Measurements from ENCODE around the gene DNAH5. TPM values are rescaled to one million over a fixed set of nuclear protein-coding genes. Genes with fewer than 3 reads are reported as not detected.

Gene DNAH5
- total RNA-seq, 1 donor from 2014 or later, result 13.8 TPM

DNA sequence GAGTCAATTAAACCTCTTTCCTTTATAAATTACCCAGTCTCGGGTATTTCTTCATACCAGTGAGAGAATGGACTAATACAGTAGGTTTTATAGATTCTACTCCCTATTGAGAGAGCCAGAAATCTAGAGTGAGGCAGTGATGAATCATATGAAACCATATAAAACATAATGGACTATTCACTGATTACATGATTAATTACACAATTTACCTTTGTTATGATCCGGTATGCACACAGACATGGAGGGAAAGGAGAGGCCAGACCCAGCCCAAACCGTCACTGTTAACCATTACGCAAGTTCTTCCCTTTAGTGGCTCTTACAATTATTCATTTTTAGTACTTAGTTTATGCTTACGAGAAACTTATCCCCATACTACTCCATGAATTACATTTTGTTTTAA lies 205.0 kb downstream of the DNAH5 start:
- no peak for ATAC-seq
- TF ChIP-seq, protein P1, sequence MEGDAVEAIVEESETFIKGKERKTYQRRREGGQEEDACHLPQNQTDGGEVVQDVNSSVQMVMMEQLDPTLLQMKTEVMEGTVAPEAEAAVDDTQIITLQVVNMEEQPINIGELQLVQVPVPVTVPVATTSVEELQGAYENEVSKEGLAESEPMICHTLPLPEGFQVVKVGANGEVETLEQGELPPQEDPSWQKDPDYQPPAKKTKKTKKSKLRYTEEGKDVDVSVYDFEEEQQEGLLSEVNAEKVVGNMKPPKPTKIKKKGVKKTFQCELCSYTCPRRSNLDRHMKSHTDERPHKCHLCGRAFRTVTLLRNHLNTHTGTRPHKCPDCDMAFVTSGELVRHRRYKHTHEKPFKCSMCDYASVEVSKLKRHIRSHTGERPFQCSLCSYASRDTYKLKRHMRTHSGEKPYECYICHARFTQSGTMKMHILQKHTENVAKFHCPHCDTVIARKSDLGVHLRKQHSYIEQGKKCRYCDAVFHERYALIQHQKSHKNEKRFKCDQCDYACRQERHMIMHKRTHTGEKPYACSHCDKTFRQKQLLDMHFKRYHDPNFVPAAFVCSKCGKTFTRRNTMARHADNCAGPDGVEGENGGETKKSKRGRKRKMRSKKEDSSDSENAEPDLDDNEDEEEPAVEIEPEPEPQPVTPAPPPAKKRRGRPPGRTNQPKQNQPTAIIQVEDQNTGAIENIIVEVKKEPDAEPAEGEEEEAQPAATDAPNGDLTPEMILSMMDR (IDR thresholded peaks at IDR 0.05), result no peak
- Histone ChIP-seq H3K4me1 (no peaks in the 10 kb centered on the region), H3K27me3 (ENCODE audit: low read depth) (no peaks in the 10 kb centered on the region), H3K4me3 (no peak overlapping the region), H3K36me3 (no peaks in the 10 kb centered on the region), H3K27ac (no peak overlapping the region), H3K9me3 (no peaks in the 10 kb centered on the region)
- intact Hi-C loops (cut with DNase I), result no loop called here
- DNase-seq, result no peak

DNA sequence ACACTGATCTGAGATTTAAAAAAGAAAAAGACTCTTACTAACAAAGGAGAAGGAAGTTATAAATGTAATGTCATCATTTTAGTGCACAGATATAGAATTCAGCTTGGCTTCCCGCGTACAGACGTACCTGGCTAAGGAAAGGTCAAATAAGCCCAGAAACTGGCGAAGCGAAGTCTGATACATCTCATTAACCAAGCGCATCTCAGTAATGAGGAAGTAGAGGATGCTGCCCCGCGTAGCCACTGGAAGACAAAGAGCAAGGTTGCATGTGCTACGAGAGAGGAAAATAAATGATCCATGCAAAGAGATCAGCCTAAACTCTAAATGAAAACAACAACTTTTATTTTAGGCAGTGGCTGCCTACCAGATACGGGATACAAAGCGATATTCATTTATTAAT lies 208.8 kb downstream of the DNAH5 start:
- H3K27ac ChIP-seq, result no peak overlapping the region
- intact Hi-C loops (cut with DNase I), result no loop called here
- TF ChIP-seq, protein P1 (IDR thresholded peaks at IDR 0.05), result no peak

DNA sequence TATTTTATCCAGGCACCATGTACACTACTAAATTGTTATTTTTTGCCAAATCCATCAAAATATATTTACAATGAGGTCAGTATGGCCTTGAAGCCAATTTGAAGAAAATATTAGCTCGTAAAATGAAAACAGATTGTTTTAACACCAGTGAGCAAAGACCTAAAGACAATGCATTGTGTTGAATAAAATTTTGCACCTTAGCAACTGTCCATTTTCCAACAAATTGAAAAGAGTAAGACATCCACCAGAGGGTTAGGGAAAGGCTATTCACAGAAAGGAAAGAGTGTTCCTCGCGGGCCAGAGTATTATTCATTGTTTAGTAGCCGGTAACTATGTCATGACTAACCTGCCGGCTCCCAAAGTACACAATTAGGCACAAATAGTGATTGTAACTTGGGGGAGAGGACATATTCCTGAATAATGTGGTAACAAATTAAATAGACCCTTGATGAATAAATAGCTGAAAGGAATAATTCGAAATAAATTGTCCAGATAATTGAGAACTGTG lies 213.3 kb downstream of the DNAH5 start:
- intact Hi-C loops (cut with DNase I), result no loop called here
- H3K27ac ChIP-seq, result no peak overlapping the region
- no peaks in the 10 kb centered on the region for H3K27me3 ChIP-seq (ENCODE audit: low read depth)
- H3K4me3 ChIP-seq, result no peak overlapping the region
- no peak for ATAC-seq
- no peaks in the 10 kb centered on the region for H3K36me3 ChIP-seq
- no peaks in the 10 kb centered on the region for H3K9me3 ChIP-seq
- TF ChIP-seq, protein P1 (IDR thresholded peaks at IDR 0.05), result no peak
- no peaks in the 10 kb centered on the region for H3K4me1 ChIP-seq
- no peak for DNase-seq

More for the DNA sequence above, 208.8 kb downstream of the DNAH5 start:
- Histone ChIP-seq H3K27me3 (ENCODE audit: low read depth) (no peaks in the 10 kb centered on the region), H3K4me3 (no peak overlapping the region), H3K36me3 (no peaks in the 10 kb centered on the region), H3K9me3 (no peaks in the 10 kb centered on the region), H3K4me1 (no peaks in the 10 kb centered on the region)
- no peak for ATAC-seq
- DNase-seq, result no peak

DNA sequence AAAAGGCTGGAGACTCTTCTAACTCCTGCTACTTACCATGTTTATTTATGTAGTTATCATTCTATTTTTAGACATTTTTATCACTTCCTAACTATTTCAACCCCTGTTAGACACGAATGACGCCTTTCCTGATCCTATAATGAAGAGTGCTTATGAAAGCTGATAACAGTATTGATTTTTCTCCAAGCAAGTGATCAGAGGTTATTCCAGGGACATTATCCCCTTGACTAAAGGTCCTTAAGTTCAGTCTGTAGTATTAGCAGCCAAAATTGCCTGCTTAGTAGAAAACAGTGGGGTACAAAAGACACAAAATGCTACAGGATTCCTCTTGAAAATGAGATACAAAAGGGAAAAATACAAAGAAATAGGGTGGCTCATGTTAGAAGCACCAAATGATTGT lies 235.6 kb downstream of the DNAH5 start:
- H3K27ac ChIP-seq, result no peak overlapping the region
- DNase-seq (no peak), ATAC-seq (no peak)
- no peaks in the 10 kb centered on the region for H3K36me3 ChIP-seq
- H3K4me1 ChIP-seq, result no peaks in the 10 kb centered on the region
- intact Hi-C loops (cut with DNase I), result no loop called here
- TF ChIP-seq, protein P1 (IDR thresholded peaks at IDR 0.05), result no peak
- no peaks in the 10 kb centered on the region for H3K9me3 ChIP-seq
- H3K4me3 ChIP-seq, result no peak overlapping the region
- H3K27me3 ChIP-seq (ENCODE audit: low read depth), result no peaks in the 10 kb centered on the region

DNA sequence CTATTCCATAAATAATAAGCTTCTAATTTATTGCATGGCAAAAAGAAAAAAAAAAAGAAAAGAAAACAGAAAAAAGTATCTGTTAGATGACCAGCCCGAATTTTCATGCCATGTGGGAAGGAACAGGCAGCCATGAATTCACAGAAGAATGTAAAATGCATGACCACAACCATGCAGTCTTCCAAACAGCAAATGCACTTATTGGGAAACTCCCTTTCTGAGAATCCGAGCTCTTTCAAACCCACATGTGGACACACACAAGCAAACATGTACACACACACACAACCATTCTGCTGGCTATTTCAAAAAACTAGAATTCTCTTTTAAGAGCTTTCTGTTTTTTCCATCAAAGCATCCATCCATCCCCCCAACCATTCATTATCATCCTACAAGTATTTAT lies 236.1 kb downstream of the DNAH5 start:
- no peak for DNase-seq
- ATAC-seq, result no peak
- no peaks in the 10 kb centered on the region for H3K9me3 ChIP-seq

More for the DNA sequence above, 236.1 kb downstream of the DNAH5 start:
- H3K27ac ChIP-seq, result no peak overlapping the region
- intact Hi-C loops (cut with DNase I), result no loop called here
- H3K36me3 ChIP-seq, result no peaks in the 10 kb centered on the region
- no peaks in the 10 kb centered on the region for H3K4me1 ChIP-seq
- TF ChIP-seq, protein P1 (IDR thresholded peaks at IDR 0.05), result no peak
- no peaks in the 10 kb centered on the region for H3K27me3 ChIP-seq (ENCODE audit: low read depth)
- H3K4me3 ChIP-seq, result no peak overlapping the region
